Measurements from ENCODE around the gene DTWD2.
A peak's percentile ranks its signal among the peaks of the same experiment; 100 is the strongest.
"Not testable (repeated sequence)": the region's sequence is repeated elsewhere in the genome, so short reads cannot be mapped to it uniquely, and the experiment has no call there.

DTWD2 gene, protein sequence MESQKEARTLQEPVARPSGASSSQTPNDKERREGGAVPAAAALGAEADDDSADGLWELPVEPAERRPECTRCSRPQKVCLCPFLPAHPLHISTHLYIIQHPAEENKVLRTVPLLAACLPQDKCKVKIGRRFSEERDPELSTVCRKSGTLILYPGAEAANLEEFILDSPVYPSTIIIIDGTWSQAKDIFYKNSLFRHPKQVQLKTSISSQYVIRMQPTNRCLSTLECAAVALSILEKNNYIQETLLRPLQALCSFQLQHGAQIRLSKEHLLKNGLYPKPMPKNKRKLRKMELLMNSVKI

DNA sequence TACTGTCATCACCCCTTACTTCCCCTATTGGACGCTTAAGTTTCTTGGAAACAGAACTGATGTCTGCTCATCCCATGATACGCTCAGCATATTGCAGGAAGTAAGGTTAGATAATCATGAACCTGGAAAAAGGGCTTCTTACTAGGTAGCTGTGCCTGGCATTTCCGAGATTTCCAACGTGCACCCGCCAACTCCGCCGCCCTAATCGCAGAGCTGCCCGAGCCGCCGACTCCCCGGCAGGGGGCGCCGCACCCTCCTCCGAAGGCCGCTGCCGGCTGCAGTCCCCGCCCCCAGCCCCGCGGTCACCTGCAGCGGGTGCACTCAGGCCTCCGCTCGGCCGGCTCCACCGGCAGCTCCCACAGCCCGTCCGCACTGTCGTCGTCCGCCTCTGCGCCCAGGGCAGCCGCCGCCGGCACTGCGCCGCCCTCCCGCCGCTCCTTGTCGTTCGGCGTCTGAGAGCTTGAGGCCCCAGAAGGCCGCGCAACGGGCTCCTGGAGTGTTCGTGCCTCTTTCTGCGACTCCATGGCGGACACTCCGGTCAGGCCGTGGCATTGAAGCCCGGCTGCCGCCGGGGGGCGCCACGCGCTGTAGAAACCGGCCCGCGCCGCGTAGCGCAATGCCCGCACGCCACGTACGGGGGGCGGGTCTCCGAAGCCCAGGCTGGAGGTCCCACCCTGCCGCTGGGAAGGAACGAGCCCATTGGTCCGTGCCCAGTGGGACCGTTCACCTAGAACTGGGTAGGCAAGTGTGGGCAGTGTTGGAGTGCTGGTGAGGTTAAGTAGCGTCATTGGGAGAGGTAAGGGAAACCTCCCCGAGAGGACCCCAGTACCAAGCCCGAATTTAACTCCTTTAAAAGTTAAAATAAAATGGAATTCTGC is at the start of gene DTWD2:
TSS of gene DTWD2 (minus strand) at position 560 of the 878 bp plus-strand sequence. CDS start at position 524, 36 bp downstream.
- peak; percentile 90 for FAIRE-seq

DNA sequence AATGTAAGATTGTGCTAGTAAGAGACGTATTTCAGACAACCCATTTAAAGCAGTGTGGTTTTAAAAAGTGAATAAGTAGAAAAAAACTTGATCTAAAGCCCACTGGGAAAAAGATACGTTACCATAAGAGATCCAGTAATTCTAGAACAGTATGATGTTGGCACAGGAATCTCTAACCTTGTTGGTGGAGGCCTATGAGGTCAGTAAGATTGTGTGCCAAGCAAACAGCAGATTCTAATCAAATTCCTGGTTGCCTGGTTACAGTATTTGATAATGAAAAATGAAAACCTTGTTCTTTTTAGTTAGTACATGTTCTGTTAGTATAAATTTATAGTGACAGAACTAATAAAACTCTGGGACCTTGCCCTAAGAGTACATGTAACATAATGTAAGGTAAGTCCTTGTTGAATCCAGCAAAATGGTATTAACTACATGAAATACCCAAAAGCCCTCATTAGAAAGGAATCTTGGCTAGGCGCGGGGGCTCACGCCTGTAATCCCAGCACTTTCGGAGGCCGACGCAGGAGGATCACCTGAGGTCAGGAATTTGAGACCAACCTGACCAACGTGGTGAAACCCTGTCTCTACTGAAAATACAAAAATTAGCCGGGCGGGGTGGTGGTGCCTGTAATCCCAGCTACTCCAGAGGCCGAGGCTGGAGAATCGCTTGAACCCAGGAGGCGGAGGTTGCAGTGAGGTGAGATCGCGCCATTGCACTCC is 49.3 kb upstream of the DTWD2 start:
- no peak for FAIRE-seq

DNA sequence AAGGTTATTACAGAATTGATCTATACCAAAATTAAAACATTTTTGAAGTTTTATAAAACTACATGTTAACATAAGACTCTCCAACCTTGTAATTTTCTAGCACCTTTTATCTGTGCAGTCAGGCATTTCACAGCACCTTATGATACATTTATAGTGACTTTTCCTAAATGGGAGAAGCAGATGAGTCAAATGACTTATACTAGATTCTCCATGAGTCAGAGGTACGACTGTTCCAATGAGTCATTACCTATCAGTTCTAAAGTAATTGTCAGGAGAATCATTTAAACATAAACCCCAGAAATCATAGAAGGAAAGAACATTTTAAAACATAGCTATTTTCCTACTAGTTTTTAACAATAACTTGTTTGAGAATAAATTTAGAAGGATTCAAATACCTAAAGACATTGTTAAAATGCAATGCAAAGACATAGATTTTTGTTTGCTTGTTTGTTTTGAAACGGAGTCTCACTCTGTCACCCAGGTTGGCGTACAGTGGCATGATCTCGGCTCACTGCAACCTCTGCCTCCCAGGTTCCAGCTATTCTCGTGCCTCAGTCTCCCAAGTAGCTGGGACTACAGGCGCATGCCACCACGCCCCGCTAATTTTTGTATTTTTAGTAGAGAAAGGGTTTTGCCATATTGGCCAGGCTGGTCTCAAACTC is 47.9 kb upstream of the DTWD2 start:
- no peak for FAIRE-seq

DNA sequence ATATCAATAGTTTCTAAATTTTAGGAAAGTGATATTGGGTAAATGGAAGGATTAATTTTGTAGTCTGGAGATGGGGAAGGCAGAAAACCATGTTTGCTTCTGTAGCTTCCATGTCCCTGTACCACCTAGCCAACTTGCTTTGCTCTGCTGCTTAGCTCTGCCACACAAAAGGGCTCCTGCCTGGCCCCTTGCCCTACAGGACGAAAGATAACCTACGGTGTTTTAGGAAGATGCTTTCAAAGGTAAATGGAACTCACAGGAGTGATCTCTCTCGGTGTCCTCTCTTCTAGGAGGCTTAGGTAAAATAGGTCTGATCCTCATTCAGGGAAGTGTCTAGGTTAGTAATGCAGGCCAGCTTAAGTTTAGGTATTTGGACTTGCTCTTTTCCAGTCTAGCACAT is 44.8 kb upstream of the DTWD2 start:
- FAIRE-seq, result no peak

DNA sequence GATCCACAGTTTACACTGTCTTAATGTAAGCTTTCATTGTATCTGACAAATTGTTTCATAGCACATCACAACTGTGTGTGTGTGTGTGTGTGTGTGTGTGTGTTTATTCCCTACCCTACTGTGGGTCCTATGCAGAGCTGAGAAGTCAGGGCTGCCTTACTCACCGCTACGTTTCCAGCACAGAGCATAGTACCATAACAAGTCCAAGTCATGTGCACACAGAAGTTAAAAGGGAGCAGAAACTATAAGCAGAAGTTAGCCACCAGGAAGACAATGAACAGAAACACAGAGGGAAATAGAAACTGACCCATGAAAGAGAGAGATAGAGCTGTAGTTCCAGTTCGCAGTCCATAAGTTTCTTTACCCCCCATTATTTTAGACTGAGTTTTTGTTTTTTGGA is 44.3 kb upstream of the DTWD2 start:
- FAIRE-seq, result no peak

DNA sequence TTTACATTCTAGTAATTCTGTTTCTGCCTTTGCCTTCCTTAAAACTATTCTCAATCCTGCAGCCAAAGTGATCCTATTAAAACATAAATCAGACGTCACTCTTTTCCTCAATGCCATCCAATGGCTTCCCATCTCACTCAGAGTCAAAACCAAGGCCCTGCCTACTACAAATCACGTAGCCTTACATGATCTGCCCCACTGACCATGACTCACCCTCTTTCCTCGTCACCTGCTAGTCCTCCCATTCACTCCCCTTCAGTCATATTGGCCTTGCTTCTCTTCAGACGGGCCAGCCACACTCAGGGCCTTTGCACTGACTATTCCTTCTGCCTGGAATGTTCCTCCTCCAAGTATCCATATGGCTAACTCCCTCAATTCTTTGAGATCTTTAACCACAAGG is 43.6 kb upstream of the DTWD2 start:
- FAIRE-seq, result no peak

DNA sequence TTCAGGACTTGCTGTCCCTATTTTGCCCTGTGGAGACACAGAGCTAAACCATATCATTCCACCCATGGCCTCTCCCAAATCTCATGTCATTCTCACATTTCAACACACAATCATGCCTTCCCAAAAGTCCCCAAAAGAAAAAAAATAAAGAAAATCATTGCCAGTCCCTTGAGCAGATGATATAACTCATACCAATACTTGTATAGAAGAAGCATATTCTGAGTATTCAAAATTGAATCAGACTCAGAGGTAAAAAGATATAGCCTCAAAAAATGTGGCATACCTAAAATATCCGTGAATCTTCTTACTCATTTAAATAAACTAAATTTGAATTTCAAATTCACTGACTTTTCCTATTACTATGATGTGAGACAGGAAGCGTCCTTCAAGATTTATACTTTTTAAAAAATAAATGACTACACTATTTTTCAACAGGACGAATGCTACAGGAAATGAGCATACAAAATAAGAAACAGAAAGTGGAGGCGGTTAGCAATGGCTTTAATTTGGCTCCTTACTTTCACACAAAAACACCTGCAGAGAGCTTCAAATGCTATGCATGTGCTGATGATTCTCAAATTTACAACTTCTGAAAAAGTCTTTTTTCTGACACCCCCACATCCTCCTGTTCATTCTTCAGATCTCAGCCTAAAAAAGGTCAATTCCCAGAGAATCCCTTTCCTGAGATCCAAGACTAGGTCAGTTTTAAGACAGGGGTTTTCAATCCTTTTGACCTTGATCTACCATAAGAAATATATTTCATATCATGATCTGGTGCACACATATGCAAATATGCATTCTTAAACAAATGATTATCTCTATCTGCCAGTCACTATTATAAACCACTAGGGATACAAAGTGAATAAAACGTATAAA is 42.9 kb upstream of the DTWD2 start:
- no peak for FAIRE-seq

DNA sequence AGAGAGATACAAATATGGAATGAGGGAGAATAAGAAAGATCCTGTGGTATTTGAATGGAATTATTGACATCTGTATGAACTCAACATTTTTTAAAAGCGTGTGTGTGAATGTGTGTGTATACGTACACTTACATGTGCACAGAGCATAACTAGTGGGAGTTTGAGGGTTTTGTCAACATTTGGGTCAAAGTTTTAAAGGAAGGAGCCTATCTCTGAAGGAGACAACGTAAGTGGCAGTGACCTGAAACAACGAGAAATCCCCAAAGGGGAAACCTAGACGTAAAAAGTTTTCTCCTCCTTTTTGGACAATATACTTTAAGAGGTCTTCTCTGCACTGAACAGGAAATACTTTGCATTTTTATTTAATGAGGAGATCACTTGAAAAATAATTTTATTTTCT is 40.2 kb upstream of the DTWD2 start:
- no peak for FAIRE-seq

DNA sequence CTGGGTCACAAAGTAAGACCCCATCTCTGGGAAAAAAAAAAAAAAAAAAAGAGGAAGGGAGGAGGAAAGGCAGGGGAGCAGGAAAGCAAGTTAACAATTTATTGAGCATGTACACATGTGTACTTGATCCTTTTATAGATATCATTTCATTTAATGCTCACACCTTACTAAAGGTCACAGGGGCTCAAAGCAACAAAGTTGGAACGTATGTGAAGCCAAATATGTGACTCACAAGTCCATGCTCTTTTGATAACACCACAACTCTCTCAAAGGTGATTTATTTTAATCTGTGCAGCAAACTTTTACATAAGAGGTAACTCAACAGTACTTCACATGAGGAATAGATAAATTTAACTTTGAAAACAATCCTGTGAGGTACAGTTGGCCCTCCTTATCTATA is 34.4 kb upstream of the DTWD2 start:
- FAIRE-seq, result no peak

DNA sequence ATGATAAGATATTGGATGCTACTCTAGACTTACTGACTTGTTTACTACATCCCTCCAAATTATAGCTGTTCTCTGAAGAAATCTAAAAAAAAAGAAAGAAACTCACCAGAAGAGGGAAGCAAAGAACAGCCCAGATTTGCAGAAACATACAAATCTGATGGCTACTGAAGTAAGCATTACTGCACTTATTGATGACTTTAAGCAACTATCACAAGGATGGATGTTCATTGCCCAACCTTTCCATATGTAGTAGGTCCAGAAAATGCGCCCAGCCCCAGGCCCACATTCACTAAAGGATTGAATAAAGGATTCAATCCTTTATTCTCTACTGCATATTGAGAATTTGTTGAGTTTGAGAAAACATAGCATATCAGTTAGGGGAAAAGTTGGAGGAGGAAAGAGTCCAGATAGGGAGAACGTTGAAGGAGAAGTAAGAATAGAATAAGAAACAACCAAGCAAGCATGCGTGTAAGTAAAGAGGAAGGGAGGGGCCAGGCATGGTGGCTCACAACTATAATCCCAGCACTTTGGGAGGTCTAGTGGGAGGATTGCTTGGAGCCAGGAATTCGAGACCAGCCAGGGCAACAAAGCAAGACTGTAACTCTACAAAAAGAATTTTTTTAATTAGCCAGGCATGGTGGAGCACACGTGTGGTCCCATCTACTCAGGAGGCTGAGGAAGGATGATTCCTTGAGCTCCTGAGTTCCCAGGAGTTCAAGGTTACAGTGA is 33.8 kb upstream of the DTWD2 start:
- peak; percentile 66 for FAIRE-seq

DNA sequence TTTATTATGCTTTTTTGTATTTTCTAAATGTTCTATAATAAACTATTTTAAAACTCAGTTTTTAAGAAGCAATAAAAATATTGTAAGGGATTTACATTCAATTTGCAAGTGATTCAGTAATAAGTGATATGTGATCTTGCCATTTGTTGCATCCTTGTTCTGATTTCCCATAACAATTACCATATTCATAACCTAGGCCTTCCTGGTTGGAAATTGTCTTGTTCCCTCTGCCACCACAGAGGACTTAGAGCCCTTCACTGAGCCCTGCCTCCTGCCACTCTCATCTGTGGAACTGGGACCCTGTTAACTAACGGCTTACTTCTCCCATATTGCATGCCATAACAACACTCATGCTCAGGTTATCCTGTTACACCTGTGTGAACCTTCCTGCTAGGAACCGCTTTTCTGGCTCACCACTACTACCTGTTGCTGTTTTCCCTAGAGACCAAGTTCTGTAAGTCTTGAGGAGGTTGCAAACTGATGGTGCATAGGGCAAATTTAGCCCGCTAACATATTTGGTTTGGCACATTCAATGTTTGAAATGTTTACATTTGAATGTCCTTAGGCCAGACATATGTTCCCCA is 32.9 kb upstream of the DTWD2 start:
- no peak for FAIRE-seq

DNA sequence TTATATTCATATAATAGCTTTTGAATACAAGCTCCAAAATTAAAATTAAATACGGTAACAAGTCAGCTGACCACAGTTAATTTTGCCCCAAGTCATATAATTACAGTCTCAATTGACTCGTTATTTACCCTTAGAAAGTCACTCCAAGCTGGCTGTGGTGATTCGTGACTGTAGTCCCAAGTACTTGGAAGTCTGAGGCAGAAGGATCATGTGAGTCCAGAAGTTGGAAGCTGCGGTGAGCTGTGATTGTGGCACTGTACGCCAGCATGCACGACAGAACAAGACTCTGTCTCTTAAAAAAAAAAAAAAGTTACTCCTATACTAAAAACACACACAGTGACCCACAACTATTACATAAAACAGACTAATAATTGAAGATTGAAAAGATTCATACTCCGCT is 31.6 kb upstream of the DTWD2 start:
- no peak for FAIRE-seq

DNA sequence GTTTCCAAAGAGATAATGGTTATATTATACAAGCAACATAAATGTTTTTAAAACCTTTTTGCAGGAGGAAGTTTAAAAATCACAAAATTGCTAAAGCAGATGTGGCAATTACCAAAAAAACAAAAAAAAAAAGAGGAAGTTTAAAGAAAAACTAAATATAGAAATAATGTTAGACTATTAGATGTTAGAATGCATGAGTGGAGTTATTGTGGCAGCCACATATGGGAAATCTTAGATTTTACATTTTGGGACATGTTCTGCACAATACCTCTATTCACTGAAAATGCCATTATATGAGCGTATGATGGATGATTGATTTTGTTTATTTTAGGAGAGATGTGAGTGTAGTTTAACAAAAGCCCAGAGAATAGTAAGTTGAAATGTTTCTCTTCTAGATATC is 31.2 kb upstream of the DTWD2 start:
- peak; percentile 11 for FAIRE-seq

DNA sequence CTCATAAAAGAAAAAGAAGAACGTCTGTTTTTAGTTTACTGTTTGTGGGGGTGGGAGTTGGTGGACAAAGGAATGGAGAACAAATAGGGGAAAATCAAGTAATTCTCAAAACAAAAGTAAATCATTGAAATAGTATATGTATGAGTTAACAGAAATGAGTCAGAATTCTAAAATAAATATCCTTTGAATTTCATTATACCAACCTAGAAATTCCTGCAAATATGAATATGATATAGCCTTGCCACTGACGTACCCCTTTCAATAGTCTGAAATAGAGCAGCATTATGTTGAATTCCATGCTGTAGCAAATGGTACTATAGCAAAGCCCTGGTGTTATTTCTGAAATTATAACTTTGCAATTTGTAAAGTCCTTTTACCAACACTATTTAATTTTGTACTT is 29.6 kb upstream of the DTWD2 start:
- FAIRE-seq, result no peak

DNA sequence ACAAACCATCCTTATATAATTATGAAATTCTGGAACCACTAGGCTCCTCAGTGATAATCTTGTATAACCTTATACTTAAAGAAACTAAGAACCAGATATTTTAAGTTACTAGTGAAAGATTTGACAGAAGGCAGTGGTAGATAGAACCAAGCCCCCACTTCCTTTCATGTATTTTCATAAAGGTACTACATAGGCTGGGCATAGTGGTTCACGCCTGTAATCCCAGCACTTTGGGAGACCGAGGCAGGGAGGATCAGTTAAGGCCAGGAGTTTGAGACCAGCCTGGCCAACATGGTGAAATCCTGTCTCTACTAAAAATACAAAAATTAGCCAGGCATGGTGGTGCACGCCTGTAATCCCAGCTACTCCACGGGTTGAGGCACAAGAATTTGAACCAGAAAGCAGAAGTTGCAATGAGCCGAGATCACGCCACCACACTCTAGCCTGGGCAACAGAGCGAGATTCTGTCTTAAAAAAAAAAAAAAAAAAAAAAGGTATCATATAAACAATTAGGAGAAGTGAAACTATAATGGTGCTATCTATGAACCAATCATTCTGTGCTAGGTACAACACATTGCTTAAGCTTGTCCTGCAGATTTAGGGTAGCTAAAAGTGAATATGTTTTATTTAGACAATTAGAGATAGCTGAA is 27.9 kb upstream of the DTWD2 start:
- FAIRE-seq, result no peak

DNA sequence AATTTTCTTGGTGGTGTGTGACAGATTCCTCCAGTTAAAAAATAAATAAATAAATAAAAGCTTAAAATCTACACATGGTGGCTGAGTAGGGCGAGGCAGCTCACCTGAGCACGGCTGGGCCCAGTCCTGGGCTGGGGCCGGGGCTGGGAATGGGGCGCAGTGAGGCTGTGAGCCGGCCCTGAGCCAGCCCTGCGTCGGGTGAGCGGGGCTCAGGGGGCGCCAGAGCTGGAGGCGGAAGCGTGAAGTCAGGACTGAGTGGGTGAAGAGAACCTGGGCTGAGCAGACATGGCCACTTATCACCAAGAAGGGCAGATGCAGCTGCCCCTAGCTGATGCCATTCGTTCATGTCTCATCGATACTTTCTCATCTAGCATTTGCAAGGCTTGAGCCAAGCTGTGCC is 22.8 kb upstream of the DTWD2 start:
- FAIRE-seq, result no peak

DNA sequence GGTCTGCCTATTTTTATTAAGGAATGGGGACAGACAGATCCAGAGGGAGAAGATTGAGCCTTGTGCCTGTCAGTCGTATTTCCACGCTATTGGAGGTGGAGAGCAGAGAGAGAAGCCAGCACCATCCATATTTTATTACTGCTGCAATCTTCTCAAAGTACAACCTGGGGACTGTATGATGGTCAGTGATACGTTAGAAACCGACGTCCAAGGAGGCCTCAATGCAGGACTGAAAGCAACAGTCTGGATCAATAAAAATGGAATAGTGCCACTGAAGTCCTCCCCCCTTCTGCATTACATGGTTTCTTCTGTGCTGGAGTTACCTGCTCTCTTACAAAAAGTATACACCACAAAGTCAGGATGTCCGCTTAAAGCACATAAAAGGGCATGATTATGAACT is 21.9 kb upstream of the DTWD2 start:
- FAIRE-seq, result no peak

DNA sequence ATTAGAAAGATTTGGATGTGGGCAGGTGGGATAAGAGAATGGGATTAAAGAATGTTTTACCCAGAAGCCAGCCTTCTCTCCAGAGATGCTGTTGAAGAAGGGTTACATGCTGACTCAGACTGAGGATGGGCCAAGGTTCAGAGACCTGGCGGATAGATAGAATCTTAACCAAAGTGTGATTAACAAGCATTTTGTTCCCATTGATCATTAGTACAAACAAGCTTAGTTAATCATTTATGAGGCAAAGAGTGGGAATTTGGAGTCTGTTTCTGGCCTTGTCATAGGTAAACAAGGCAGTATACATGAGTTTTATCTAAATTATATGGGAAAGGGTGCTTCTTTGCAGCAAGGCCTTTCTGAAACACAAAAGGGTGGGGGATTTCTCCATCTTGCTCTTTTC is 20.8 kb upstream of the DTWD2 start:
- no peak for FAIRE-seq

DNA sequence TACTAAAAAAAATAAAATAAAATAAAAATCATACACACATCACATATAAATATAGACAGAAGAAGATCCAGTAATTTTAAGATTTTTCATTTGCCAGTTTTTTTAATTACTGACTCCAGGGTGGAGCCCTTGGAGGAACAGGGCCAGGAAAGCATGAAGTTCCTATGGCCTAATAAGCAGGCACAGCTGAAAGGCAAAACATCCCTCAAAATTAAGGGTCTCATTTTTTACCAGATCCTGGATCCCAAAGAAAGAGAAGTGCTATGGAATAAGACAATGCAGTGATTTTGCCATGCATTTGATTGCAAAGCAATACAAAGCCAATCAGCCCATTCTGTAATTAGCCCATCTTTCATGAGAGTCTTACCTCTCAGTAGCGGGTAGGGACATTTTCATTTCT is 11.3 kb upstream of the DTWD2 start:
- no peak for FAIRE-seq

DNA sequence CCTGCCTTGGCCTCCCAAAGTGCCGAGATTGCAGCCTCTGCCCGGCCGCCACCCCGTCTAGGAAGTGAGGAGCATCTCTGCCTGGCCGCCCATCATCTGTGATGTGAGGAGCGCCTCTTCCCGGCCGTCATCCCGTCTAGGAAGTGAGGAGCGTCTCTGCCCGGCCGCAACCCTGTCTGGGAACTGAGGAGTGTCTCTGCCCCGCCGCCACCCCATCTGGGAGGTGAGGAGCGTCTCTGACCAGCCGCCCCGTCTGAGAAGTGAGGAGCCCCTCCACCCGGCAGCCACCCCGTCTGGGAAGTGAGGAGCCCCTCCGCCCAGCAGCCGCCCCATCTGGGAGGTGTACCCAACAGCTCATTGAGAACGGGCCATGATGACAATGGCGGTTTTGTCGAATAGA is 10.5 kb upstream of the DTWD2 start:
- not testable (repeated sequence) for FAIRE-seq

DNA sequence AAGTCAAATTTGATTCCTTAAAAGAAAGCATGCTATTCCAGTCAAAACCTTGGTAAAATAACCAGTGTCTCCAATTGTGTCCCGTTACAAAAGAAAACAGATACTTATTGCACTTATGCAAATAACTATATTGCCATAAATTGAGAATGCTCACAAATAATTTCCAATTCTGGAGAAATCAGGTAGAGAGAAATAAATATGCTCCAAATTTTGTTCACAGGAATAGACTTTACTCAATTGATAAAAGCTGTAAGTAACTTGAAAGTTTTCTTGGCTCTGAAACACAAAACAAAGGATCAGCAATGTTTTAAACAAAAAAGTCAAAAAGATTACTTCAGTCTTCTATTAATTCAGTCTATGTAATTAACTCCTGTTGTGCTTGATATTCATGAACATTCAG is 7.8 kb upstream of the DTWD2 start:
- FAIRE-seq, result no peak
